Heart left ventricle (tissue), 16 donors: ENCODE measurements around the gene ARHGAP1. TPM values are rescaled to one million over a fixed set of nuclear protein-coding genes. Genes with fewer than 3 reads are reported as not detected.

Experiments used
- ATAC-seq, 4 donors: fragments of 200-7000 bp; cut with Tn5 transposase; one replicate each; pipeline ENCODE4 v1.9.1; 2020 to 2022; ENCODE audit warnings: moderate library complexity in 4 of 4, mild to moderate bottlenecking in 3 of 4, moderate number of reproducible peaks in 1 of 4
- DNase-seq, 5 donors: peaks; one replicate each; pipeline ENCODE4 v3.0.0-alpha.2; 2020
- H3K27ac ChIP-seq, 12 donors: fragments of 200-600 bp; sonication (generic) in 4 of 12; one replicate each; pipeline versions ENCODE4 v1.5.0 to v1.8.0; 2016 to 2022; ENCODE audit warnings: mild to moderate bottlenecking in 2 of 12
- H3K27me3 ChIP-seq, 9 donors: fragments of 200-600 bp; sonication (generic) in 2 of 9; one replicate each; pipeline versions ENCODE4 v1.5.1 to v1.8.0; 2016 to 2022; ENCODE audit warnings: mild to moderate bottlenecking in 3 of 9
- H3K36me3 ChIP-seq, 9 donors: fragments of 200-600 bp; sonication (generic) in 2 of 9; one replicate each; pipeline versions ENCODE4 v1.5.0 to v1.8.0; 2018 to 2022; ENCODE audit warnings: mild to moderate bottlenecking in 2 of 9
- H3K4me1 ChIP-seq, 12 donors: fragments of 200-600 bp; sonication (generic) in 4 of 12; one replicate each; pipeline versions ENCODE4 v1.5.0 to v1.8.0; 2016 to 2022; ENCODE audit warnings: mild to moderate bottlenecking in 3 of 12
- H3K4me3 ChIP-seq, 12 donors: fragments of 200-600 bp; sonication (generic) in 4 of 12; one replicate each; pipeline versions ENCODE4 v1.5.0 to v1.8.0; 2017 to 2022; ENCODE audit warnings: mild to moderate bottlenecking in 9 of 12, moderate library complexity in 4 of 12
- H3K9me3 ChIP-seq, 12 donors: fragments of 200-600 bp; sonication (generic) in 4 of 12; one replicate each; pipeline versions ENCODE4 v1.5.0 to v1.8.0; 2016 to 2022; ENCODE audit warnings: mild to moderate bottlenecking in 1 of 12
- POLR2A ChIP-seq, 2 donors: fragments of 450-650 bp; IDR thresholded peaks; one replicate each; pipeline ENCODE4 v1.6.1; 2017; ENCODE audit warnings: antibody characterized with exemption in 2 of 2, mild to moderate bottlenecking in 2 of 2, moderate library complexity in 2 of 2
- WGBS, 4 donors: extraction: QIAGEN DNeasy Blood & Tissue Kit in 2 of 4; methylation state at CpG; one replicate each; pipeline versions ENCODE4 v1.1.5 to v1.1.7; 2013 to 2018; 5-methylcytosine and 5-hydroxymethylcytosine counted together
- intact Hi-C, 10 donors: fragments of 100-400 bp; cut with DNase I; formaldehyde crosslinking; loops; one replicate each; pipeline versions ENCODE4 v1.11.1 to v1.14.2; 2022
- polyA plus RNA-seq, 2 donors: library from polyadenylated mRNA; stranded (reverse); fragments of 200-250 nt; gene quantifications; one replicate each; pipeline ENCODE4 v1.2.3, GENCODE V29; 2013
- total RNA-seq, 9 donors: library from RNA; depleted of rRNA in 2 of 9; stranded (reverse); fragments of >200 nt in 2 of 9; fragmentation: NEBNext Ultra II Directional in 3 of 9; extraction: Animal tissue kit (Norgen Biotek cat#: 25700) in 3 of 9; gene quantifications; one replicate each; pipeline versions ENCODE4 v1.1.0 to v1.2.4, GENCODE V29; 2016 to 2023
- TF ChIP-seq, protein P1 (sequence below), 12 donors: fragments of 200-600 bp; sonication (generic) in 4 of 12; IDR thresholded peaks; one replicate each; pipeline versions ENCODE4 v1.5.0 to v1.8.0; 2018 to 2022; ENCODE audit warnings: antibody characterized with exemption in 12 of 12, mild to moderate bottlenecking in 5 of 12
- donor health status: ischemic (EF 13 %, LVEDD 7.1; RV severe dilation, severe dysfunction).
- donor health status: healthy with polysubstance abuse.
- donor health status: DM: no; HTN: yes; CAD: no.
- donor health status: DM: no; HTN: no; CAD: no.
- donor health status: ischemic (EF 25% LVEDD 6.9; RV normal size, moderate dysfunction).
- donor health status: ischemic (EF 25% LVEDD 5.7; RV mildly dilated, moderate dysfunction).
- donor health status: healthy.
- donor health status: DM: yes; HTN: yes; CAD: no.
- donor health status: ischemic (EF 35%, LVEDD 5.7; RV mildly dilated, moderate dysfunction).
- donor health status: nonischemic (EF 11% LVEDD 7.7; RV severe dilation, severe dysfunction).
- donor health status: DM: yes; HTN: yes; CAD: no.
- donor health status: PGD.
- donor health status: ischemic (EF 29% LVEDD 5.4; RV normal size, mild dysfunction).
- donor health status: nonischemic (EF 23%, LVEDD 6.1; RV moderate dilation, normal function).

The ARHGAP1 gene
- total and polyA plus RNA-seq, 11 donors, result 38.8 to 309 (median 75.3) TPM

DNA sequence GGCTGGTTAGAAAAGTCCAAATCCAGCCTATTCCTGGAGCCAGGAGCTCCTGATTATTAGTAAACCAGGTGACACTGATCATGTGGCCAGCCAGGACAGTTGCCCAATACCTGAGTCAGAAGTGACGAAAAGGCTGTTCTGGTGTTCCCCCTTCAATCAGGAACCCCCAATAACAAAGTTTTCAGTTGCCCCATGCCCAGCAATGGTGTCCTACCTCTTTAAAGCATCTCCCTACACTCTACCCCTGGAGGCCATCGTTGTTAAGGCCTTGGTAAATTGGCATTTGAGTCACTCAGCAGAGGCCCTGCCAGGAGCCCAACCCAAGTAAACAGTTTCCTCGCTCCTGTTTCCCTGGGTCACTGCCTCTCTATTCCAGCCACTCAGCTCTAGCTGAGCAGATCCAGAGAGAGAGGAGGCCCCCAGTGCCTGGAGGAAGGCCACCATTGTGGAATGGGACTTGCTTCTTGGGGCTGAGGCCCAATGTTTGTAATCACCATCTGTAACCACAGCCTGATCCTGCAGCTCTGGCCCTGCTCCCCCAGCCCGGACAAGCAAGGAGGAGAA, 25.0 kb downstream of the ARHGAP1 start:
- H3K36me3 ChIP-seq, result peaks cover 0 to 79% (median 68%) of the 10 kb centered on the region in 9 donors
- H3K9me3 ChIP-seq, result no peaks in the 10 kb centered on the region
- DNase-seq, result peak in 3 of 5 donors; percentile 67 to 72 (median 71)
- WGBS, 4 donors, result 29 to 38% (median 33%) methylated on average over 4 of the region's 4 CpGs
- H3K4me1 ChIP-seq, result peaks cover 4 to 74% (median 39%) of the 10 kb centered on the region in 12 donors
- no peaks in the 10 kb centered on the region for H3K27me3 ChIP-seq
- TF ChIP-seq POLR2A (IDR thresholded peaks at IDR 0.05), result no peak
- TF ChIP-seq, protein P1, sequence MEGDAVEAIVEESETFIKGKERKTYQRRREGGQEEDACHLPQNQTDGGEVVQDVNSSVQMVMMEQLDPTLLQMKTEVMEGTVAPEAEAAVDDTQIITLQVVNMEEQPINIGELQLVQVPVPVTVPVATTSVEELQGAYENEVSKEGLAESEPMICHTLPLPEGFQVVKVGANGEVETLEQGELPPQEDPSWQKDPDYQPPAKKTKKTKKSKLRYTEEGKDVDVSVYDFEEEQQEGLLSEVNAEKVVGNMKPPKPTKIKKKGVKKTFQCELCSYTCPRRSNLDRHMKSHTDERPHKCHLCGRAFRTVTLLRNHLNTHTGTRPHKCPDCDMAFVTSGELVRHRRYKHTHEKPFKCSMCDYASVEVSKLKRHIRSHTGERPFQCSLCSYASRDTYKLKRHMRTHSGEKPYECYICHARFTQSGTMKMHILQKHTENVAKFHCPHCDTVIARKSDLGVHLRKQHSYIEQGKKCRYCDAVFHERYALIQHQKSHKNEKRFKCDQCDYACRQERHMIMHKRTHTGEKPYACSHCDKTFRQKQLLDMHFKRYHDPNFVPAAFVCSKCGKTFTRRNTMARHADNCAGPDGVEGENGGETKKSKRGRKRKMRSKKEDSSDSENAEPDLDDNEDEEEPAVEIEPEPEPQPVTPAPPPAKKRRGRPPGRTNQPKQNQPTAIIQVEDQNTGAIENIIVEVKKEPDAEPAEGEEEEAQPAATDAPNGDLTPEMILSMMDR (IDR thresholded peaks at IDR 0.05), result peak in 2 of 12 donors; percentile 4 to 11
- intact Hi-C loops, result no loop called here
- H3K27ac ChIP-seq, result peak overlapping the region; percentile 63 to 91 (median 78)
- peak; percentile 51 to 77 (median 72) for ATAC-seq
- no peak overlapping the region for H3K4me3 ChIP-seq

DNA sequence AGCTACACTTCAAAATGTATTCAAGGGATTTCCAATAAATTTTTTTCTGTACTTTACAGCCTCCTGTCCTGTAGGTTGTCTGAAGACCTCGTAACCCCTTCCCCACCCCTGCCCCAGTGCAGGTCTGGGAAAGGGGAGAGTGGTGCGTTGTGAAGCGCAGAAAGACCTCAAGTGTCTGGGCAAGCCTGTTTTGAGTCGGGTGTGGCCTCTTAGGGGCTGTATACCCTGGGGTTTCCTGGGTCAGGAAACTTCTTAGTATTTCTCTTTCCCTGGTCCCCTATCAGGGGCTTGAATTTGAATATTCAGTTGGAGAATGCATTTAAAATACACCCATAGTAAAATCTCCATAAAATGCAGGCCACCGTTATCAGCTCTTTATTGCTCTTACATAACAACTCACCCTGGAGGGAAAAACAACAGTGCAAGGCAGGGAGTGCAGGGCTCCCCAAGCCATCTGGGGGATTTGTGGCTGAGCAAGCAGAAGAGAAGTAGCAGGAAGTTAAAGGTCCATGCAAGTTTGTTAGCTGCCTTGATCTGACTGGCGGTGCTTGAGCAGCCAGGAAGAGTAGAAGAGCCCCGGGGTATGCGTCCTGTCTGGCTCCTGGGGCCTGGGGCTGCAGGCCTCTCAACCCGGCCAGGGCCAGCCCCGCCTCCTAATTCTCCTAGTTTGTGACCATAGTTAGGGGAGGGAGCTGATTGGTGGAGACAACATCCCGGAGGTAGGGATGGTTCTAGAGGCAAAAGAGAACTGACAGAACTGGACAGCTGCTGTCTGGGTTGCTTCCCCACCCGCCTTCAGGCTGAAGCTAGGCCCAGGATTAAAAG, 25.7 kb downstream of the ARHGAP1 start:
- 54 to 62% (median 55%) methylated on average over 12 of the region's 12 CpGs for WGBS, 4 donors
- Histone ChIP-seq H3K9me3 (no peaks in the 10 kb centered on the region), H3K27me3 (no peaks in the 10 kb centered on the region), H3K36me3 (peaks cover 0 to 79% (median 67%) of the 10 kb centered on the region in 9 donors), H3K27ac (peak overlapping the region; percentile 63 to 91 (median 78)), H3K4me3 (no peak overlapping the region), H3K4me1 (peaks cover 5 to 81% (median 40%) of the 10 kb centered on the region in 12 donors)
- TF ChIP-seq, protein P1 (IDR thresholded peaks at IDR 0.05), result peak in 1 of 12 donors; percentile 2
- no peak for TF ChIP-seq POLR2A (IDR thresholded peaks at IDR 0.05)
- intact Hi-C loops, result no loop called here
- ATAC-seq, result peak; percentile 21 to 43 (median 36)
- peak in 4 of 5 donors; percentile 21 to 76 (median 58) for DNase-seq

DNA sequence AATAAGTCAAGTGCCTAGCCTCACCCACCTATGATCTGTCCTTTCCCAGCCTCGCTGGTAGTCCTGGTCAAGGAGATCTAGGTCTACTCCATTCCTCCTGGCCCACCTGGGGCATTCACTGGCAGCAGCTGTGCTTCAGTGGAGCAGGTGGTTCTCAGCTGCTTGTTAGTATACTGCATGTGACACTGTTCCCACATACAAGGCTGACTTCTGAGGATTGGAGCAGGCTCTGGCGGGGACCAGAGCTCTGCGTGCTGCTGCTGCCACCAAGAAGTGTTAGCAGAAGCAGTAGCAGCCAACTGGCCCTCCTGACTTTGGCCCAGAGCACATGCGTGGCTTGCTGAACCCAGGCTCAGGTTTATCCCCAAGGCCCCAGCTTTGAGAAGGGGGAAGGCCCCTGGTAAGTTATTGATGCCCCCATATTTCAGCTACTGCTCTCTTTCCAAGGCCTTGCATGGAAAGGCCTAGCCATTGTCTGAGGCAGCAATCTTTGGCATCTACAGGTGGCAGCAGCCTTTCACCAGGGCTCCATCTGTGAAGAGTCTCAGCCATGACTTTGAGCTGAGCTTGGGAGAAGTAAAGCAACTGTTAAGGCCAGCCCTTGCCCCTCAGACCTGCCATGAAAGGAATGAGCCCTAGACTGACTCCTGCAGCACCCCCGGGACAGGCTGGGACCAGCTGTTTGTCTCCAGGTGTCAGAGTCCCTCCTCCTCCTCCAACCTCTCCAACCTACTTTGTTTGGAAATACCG, 26.5 kb downstream of the ARHGAP1 start:
- ATAC-seq (peak in 1 of 4 donors; percentile 41), DNase-seq (peak in 1 of 5 donors; percentile 27)
- 74 to 83% (median 78%) methylated on average over 6 of the region's 6 CpGs for WGBS, 4 donors
- peak overlapping the region; percentile 63 to 91 (median 78) for H3K27ac ChIP-seq
- H3K36me3 ChIP-seq, result peaks cover 0 to 79% (median 67%) of the 10 kb centered on the region in 9 donors
- H3K4me1 ChIP-seq, result peaks cover 8 to 85% (median 40%) of the 10 kb centered on the region in 12 donors
- no peaks in the 10 kb centered on the region for H3K9me3 ChIP-seq
- no peak overlapping the region for H3K4me3 ChIP-seq
- no peaks in the 10 kb centered on the region for H3K27me3 ChIP-seq
- intact Hi-C loops, result no loop called here
- TF ChIP-seq, protein P1 (IDR thresholded peaks at IDR 0.05), result no peak
- TF ChIP-seq POLR2A (IDR thresholded peaks at IDR 0.05), result no peak
